GM18499 (cell line): Measurements from ENCODE around the gene TSHZ2.
A peak's percentile ranks its signal among the peaks of the same experiment; 100 is the strongest.

Experiments
- ATAC-seq: cut with Tn5 transposase; IDR thresholded peaks from one replicate; pipeline ENCODE4 v1.9.1; 2021; ENCODE audit warnings: moderate number of reproducible peaks; ENCODE audit not compliant: insufficient read depth, unreplicated experiment

TSHZ2 gene

DNA sequence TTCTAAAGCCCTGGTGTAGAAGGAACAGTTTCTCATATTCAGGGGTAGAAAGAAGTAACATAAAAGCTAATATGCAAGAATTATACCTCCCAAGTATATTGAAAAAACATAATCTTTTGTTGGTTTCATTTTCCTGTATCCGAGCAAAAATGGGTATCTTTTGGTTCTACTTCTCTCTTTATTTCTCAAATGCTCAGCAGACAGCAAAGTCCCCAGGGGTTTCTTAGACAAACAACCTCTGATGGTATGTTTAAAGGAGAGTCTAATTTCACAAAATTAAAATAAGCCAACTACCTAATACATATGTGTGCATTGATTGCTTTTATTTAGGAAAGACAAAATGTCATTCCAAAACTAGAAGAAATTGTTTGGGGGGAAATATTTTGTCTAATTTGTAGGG, 131.0 kb downstream of the TSHZ2 start:
- ATAC-seq = no peak

DNA sequence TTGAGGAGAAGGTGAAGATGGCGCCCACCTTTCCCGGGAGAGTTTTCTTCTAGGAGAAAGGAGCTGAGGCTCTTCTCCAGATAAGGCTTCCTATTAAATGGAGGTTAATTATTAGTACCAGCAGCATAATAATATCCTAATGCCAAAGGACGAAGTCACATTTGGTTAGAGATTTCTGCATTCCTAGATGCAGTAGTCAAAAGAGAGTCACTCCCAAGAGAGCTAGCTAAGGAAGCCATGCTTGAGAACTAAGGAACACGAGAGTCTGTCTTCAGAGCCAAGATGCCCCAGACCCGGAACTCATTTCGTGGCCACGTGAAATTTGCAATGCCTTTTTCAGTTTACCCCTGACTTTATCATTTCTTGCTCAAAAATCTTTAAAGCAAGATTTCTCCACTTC, 132.7 kb downstream of the TSHZ2 start:
- no peak for ATAC-seq

DNA sequence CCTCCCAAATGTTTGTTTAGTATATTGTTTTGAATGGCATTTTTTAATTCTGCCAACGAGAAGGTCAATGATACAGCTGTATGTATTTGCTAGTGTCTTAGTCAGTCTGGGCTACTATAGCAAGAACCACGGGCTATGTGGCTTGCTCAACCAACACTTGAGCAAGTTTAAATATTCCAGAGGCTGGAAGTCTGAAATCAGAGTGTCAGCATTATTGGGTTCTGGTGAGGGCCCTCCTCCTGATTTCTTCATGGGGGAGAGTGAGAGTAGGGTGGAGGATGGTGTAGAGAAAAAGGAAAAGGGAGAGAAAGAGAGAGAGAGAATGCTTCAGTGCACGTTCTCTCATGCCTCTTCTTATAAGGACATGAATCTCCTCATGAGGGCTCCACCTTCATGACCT, 144.6 kb downstream of the TSHZ2 start:
- ATAC-seq = no peak

DNA sequence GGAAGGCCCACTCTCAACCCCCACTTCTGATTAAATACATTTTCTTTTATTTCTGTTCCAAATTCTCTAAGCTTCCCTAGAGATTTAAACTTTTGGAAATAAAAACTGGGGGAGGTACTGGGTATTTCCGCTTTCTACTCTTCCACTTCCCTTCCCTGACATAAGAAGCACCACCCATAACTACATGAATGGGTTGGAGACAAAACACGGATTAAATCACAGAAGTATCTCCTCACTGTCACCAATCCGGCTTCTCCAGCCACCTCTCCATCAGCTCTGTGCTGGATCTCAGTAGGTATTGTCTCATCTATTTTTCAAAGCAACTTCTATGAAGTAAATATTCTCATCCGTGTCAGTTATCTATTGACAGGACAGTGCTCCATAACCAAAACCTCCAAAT, 150.7 kb downstream of the TSHZ2 start:
- ATAC-seq = no peak

DNA sequence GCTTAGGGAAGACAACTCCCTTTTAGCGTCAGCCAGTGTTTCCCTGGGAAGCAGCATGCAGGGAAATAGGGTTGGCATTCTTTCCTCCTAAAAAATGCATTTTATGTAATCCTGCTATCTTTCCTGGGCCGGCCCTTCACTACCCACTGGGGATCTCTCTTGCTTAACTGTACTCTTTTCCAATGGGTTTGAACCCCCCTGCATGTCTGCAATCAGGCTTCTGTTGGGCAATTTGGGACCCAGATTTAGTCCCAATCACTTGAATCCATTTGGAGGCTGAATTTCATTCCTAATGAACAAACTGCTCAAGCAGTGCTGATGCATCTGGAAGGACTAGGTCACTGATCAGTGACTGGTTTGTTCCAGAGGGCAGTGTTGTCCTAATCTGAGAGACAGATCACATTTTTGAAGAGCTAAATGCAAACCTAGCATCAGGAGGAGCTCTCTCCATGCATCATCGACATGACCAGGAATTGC, 152.0 kb downstream of the TSHZ2 start:
- ATAC-seq = no peak

DNA sequence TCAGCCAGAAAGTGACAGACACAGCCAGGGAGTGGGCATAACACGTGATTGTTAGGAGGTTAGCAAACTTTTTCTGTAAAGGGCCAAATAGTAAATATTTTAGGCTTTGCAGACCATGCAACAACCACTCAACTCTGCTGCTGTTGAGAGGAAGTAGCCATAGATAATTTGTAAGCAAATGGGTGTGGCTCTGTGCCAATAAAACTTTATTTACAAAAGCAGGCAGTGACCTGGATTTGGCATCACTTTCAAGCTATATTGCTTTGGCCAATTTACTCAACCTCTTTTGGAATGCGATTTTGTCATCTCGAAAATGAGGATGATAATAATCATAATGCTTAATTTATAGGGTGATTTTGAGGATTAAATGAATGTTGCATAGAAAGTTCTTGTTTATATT, 152.6 kb downstream of the TSHZ2 start:
- ATAC-seq = no peak

DNA sequence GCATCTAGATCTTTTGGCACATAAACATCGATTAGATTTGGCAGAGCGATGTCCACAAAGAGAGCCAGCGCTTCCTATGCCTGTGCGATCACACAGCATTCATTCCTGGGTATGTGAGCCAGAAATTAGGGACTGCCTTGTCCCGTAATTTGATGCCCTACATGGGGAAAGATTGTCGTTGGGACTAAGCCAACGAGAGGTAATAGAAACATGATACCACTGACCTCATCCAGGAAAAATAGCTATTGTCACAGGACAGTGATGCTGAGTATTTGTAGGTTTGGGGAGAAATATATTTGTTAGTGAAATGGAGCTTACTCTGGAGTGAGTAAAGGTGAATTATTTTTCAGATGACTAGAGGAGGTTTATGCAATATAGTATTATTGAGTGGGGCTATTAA, 154.0 kb downstream of the TSHZ2 start:
- no peak for ATAC-seq

DNA sequence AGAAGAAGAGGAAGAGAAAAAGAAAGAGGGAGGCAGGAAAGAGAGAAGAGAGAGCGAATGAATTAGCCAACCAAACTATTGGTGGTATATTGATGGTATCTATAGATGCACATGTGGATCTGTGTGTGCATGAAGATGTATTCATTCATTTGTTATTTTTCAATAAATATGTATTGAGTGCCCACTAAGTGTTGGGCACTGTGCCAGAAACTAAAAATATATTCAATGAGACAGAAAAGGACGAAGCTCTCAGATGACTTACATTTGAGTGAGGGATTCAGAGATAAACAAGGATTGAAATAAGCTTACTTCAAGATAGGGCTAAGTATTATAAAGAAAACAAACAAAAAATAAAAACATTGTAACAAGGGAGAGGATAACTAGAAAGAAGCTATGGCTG, 154.9 kb downstream of the TSHZ2 start:
- no peak for ATAC-seq

DNA sequence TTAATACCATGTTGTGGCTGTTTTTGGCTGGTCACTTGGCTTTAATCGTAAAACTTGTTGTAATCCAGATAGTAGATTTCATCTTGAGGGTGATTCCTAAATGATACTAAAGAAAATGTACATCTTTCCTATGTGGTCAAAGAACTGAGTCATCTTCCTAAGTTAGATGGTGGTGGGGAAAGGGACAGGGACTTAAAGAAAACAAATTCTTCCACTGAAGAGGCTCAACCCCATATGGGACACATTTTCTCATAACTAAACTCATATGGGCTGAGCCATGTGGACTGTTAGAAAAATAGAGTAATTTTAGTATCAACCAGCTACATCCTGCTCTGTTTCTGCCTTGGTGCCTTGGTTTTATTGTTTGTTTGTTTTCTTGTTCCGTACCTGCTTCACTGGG, 155.8 kb downstream of the TSHZ2 start:
- no peak for ATAC-seq

DNA sequence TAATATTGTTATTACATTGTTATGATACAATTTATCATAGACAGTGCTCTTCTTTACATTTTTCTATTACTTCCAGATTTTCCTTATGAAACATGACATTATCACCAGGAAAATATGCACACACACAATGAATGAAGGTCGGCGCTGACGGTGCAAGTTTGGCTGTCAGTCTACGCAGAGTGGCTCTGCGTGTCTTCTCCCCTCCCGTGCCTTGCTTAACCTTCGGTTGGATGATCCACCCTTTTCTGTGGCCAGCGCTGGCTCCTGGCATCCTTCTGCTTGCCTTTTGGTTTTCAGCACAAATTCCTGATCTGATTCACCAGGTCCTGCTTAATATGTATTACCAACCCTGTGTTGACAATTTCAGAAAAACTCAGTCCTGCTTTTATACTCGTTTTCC, 157.4 kb downstream of the TSHZ2 start:
- no peak for ATAC-seq

DNA sequence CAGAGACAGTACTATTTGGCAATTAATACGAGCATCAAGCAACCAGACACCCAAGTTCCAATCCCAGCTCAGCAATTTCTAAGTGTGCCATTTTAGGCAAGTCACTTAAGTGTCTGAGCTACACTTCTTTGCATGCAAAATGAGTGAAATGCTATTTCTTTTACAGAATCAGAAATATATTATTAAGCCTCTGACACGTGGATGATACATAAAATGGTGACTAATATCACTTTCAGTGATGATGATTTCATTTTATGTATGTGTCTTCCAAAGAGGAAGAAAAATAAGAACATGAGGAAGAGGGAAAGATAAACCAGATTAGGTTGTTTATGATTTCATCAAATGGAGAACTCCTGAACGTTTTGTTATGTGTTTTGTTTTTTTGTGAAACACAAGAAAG, 158.6 kb downstream of the TSHZ2 start:
- ATAC-seq = no peak

DNA sequence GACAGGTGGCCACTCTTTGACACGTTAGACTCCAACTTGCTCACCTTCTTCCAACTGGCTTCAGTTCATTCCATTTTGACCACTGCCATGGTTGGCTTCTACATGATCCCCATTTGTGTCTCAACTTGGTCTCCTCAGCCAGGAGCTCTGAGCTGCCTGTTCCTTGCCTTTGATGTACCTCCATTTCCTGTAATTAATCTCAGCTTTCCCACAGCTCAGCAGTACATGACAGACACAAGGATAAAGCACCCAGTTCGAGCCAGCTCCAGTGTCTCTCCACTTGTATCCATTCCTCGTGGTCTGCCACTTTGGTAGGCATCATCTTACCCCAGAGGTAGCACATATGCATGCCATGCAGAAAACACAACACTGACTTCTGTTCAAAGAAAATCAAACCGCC, 161.0 kb downstream of the TSHZ2 start:
- no peak for ATAC-seq

DNA sequence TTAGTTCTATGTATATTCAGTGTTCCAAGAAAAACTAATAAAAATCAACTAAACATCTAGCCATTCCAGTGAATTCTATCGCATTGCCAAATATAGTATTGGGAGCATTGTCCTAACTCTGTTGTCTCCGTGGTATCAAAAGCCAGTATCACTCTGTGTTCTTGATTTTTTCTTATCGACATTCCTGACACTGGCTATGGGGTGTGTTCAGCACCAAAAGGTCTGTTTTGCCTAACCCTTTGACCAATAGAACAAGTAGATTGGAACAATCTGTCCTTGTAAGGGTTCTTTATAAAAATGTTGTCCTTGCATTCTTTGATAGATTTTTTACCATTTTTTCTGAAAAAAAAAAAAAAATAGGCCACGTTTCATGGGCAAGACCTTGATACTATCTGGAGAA, 161.5 kb downstream of the TSHZ2 start:
- no peak for ATAC-seq

DNA sequence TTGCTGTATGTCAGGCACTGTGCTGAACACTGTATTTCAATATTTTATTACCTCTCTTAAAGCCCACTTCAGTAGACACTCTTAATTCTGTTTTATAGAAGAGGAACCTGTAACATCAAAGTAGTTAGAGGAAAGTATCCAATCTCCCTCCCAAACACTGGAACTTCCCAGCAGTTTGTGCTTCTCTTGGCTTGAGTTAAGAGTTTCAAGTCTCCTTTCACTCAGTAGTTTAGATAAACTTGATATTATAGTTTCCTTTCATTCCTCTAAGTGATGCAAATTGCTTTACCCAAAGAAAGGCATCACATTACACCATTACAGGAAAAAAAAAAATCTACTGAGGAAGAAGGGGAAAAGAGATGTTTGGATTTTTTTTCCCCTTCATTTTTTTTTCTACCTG, 164.3 kb downstream of the TSHZ2 start:
- ATAC-seq = no peak

DNA sequence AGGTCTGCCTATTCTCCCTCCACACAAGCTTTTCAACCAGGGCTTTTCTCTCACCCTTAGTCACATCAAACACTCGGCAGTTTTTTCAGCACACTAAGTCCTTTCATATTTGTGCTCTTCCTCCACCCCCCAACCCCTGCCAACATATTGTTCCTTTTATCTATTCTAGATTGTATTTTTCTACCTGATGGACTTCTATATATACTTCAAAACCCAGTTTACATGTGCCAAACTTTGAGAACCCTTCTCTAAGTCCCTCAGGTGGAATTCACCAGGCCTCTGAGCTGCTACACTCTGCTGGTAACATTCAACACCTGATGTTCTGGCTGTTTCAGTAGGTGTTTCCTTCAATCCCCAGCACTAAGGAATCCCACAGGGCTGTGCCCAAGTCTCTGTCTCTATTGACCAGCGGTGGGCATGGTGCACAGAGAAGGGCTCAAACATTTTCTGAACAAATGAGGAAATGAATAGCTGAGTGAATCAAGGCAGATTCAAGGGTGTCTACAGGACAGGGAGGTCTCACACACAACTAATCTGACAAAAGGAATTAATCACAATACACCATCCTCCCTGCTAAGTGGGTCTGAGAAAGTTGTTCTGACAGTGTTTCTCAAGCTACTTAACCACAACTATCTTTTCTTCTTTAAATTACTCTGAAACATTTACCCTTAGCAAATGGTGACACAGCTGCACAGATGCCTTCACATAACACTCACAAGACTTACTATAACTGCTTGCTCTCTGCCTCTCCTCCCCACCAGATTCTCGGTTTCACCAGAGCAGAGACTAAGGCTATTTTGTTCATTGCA, 166.5 kb downstream of the TSHZ2 start:
- peak; percentile 95 for ATAC-seq

DNA sequence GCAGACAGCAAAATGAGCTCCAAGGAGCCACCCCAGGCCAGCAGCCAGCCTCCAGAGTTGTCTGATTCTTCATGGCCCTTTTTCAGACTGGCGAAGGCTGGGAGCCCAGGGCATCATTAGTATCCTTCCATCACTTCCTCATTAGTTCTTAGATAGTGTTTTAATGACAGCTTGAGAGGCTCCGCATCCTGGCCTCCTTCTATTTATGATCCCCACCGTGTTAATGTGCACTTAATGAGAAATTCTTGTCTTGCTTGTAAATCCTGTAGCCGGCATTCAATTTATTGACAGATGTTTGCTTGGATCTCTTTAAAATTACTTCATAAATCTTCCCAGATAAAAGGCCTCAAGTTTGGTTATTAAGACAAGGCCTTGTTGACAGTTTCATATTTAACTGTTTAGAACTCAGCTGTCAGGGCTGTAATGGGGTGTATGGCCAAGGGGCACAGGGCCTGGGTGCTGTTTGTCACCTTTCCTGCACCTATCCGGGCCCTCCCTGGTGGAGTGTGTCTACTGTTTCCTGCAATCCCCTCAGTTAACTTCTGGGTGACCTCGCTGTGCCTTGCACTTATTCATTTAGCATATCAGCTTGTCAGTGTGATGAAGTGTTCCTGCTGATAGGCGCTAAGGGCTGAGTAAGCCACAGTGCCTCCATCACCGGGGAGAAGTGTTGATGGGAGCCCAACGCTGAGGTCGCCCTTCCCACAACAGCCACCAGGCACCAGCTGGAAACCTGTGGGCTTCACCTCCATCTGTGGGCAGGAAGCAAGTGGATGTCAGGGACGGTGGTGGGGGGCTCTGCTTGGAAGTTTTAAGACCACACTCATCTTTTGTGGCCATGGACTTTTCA, 169.3 kb downstream of the TSHZ2 start:
- ATAC-seq = no peak

DNA sequence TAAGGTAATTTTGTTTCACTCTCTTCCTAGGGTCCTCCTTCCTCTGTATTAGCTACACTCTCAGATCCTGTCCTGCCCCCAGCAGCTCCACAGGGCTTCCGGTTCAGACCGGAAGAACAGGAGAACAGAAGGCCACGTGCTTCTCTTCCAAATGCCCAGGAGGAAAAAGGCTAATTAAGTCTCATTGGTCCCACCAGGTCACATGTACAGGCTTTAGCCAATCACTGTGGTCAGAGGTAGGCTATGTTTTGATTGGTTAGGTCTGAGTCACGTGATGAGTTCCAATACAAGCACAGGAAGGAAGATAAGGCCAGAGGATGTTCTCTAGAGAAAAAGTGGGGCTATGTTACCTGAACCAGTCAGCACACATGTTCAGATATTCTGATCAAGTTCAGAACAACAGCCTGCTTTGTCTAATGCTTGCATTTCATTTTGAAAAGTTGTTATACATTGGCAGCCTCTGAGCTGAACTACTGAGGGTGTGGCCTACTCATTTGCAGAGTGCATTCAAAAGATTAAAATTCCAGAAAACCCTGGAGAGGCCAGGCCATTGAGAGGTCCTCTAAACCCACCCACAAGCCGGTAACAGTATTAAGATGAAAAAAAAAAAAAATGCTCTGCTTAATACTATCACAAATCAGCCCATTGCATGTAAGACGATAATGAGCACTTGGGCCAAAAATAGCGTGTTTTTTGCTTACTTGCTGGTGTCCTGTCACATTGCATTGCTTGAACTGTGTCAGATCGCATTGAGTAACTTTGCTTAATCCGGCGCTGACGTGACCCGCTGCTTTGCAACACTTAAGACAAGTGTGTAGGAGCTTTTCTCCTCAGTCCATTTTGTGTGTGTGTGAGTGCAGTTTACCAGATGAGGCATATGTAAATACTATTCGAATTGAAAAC, 170.3 kb downstream of the TSHZ2 start:
- ATAC-seq = no peak

DNA sequence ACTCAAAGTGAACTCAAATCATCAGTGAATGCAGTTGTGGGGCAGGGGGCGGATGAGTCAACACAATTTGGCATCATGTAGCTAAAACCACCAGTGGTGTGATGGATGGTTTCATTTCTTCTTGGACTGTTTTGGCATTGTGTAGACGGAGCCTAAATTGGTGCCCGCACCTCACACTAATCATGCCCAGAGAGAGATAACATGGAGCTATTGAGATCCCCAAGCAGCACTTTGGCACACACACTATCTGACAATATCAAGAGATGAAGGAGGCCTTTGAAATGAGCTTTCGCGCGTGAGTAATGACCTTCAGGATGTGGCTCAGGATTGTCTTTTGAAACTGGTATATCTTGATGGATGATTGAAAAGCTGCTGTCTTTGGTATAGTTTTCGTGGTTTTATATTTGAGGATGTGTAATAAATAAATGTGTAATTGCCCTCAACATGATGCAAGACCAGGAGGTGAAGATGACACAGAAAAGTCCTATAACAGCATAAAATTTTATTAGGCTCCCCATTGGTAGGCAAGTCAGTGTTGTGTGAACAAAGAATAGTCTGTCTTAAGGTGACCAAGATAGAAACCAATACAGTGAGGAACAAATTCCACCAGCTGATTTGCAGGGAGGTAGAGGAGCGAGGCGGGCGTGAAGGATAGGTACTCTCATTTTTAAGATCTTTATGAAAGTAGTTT, 174.2 kb downstream of the TSHZ2 start:
- ATAC-seq = no peak

DNA sequence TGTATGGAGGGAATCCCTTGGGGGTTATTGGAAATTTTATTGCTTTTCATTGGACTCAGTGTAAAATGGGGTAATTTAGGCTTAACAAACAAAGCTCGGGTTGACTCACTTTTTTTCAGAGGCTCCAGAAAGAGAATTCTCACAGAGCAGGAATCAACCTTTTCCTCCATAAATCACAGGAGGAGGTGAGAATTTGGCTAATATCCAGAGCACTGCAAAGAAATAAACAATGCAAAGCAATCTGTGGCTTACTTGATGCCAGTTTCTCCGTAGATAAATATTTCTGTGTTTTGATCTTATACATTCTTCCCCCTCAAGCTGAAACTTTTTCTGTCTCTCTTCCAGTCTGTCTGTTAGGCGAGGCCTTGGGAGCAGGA, 176.6 kb downstream of the TSHZ2 start:
- ATAC-seq = no peak
